ENCODE measurements around the gene KRTAP1-5. TPM values are rescaled to one million over a fixed set of nuclear protein-coding genes. Genes with fewer than 3 reads are reported as not detected.
"Not testable (repeated sequence)": the region's sequence is repeated elsewhere in the genome, so short reads cannot be mapped to it uniquely, and the experiment has no call there.

KRTAP1-5 gene
- total RNA-seq, 1 experiment from 2014 or later = 0.45 TPM

DNA sequence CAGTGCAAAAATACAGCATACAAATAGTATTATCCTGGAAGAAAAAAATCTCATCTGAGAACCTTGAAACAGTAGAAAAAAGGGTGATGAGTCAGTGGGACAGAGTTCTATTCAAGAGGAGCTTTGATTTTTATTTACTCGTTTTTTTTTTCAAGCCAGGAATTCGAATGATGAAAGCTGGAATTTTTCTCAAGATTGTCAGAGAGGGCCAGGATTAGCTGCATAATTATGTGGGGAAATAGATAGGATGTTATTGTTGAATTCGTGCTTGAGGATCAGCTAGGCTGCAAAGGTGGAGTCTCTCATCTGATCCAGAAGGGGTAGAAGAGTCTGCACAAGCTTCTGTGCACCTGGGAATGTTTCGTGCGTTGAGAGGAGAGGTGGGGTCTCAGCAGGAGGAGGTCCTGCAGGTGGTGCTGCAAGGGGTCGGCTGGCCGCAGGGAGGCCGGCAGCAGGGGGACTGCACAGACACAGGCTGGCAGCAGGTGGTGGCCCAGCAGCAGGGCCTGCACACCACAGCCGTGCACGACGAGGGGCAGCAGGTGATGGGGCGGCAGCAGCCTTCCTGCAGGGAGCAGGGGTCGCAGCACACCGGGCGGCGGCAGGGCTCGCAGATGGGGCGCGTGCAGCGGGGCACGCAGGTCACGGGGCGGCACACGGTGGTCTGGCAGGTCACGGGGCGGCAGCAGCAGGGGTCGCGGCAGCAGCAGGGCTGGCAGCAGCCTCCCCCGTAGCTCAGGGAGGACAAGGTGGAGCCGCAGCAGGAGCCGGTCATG lies 32.5 kb upstream of the KRTAP1-5 start:
- not testable (repeated sequence) for H3K9me3 ChIP-seq (replicated peaks); H3K36me3 ChIP-seq; H3K27me3 ChIP-seq (replicated peaks); H3K4me3 ChIP-seq
- Histone ChIP-seq H3K4me1 (replicated peaks) (peaks cover 61% of the 10 kb centered on the region), H3K27ac (peak overlapping the region; percentile 97)
- peak; percentile 47 to 95 for DNase-seq (ENCODE audit: low read depth in 1 of 2, low spot score in 2 of 2)

DNA sequence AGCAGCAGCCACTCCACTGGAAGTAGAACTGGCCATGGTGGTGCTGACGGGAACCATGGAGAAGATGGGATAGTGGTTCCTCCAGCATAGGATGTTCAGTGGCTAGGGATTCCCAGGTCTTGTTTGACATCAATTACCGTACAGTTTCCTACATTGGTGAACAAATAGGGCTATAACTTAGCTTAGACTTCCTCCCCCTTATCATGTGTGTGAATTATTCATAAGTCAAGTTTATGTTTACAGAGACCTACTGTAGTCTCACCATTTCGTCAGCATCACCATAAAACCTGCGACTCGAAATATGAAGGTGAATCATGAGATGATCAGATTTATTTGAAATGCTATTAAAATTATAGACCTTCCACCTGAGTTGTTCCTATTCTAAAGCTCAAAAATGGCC lies 31.7 kb upstream of the KRTAP1-5 start:
- Histone ChIP-seq H3K36me3 (no peaks in the 10 kb centered on the region), H3K4me3 (no peak overlapping the region), H3K9me3 (replicated peaks) (peaks cover 6% of the 10 kb centered on the region; the same call in 1 of the 2 replicates), H3K4me1 (replicated peaks) (peaks cover 56% of the 10 kb centered on the region), H3K27me3 (replicated peaks) (no peaks in the 10 kb centered on the region), H3K27ac (peak overlapping the region; percentile 97)
- DNase-seq (ENCODE audit: low read depth in 1 of 2, low spot score in 2 of 2) = no peak

DNA sequence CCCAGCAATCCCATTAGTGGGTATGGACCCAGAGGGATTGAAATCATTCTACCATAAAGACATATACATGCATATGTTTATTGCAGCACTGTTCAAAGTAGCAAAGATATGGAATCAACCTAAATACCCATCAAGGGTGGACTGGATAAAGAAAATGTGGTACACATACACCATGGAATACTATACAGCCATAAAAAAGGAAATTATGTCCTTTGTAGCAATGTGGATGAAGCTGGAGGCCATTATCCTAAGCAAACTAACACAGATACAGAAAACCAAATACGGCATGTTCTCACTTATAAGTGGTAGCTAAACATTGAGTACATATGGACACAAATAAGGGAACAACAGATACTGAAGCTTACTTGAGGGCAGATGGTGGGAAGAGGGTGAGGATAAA lies 30.5 kb upstream of the KRTAP1-5 start:
- H3K4me1 ChIP-seq (replicated peaks) = peaks cover 47% of the 10 kb centered on the region
- no peak overlapping the region for H3K4me3 ChIP-seq
- H3K27me3 ChIP-seq (replicated peaks) = no peaks in the 10 kb centered on the region
- H3K36me3 ChIP-seq = no peaks in the 10 kb centered on the region
- H3K9me3 ChIP-seq (replicated peaks) = peaks cover 6% of the 10 kb centered on the region; the same call in 1 of the 2 replicates
- H3K27ac ChIP-seq = no peak overlapping the region
- DNase-seq (ENCODE audit: low read depth in 1 of 2, low spot score in 2 of 2) = no peak

DNA sequence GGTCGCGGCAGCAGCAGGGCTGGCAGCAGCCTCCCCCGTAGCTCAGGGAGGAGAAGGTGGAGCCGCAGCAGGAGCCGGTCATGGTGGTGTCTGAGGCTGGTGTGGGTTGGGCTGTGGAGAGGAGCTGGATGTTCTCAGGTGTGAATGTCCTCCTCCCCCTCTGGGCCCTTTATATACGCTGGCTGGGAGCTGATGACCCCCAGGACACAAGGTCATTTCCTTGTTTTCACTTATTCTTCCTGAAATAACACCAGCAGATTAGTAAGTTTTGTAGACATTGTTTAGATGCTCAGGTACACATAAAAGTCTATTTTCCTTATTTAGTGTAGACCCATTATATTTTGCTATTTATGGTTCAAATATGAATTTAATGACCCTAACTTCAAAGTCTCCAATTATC lies 28.1 kb upstream of the KRTAP1-5 start, which contains the start of gene KRTAP2-2:
Gene KRTAP2-2 (minus strand): TSS at position 101 of the 400 bp plus-strand sequence. CDS start 19 bp downstream, at position 82.
- H3K9me3 ChIP-seq (replicated peaks); H3K27me3 ChIP-seq (replicated peaks); H3K4me3 ChIP-seq; DNase-seq (ENCODE audit: low read depth in 1 of 2, low spot score in 2 of 2); H3K36me3 ChIP-seq; H3K27ac ChIP-seq: not testable (repeated sequence)
- H3K4me1 ChIP-seq (replicated peaks) = peaks cover 28% of the 10 kb centered on the region

DNA sequence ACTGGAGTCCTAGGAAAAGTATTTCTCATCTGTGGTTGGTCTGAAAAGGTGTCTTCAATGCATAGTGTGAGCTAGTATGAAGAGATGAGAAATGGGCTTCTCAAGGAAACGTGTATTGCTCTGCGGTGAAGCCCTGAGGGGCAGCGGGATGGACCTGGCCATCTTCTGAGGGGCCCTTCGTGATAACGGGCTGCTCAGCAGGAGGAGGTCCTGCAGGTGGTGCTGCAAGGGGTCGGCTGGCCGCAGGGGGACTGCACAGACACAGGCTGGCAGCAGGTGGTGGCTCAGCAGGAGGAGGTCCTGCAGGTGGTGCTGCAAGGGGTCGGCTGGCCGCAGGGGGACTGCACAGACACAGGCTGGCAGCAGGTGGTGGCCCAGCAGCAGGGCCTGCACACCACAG lies 27.5 kb upstream of the KRTAP1-5 start:
- not testable (repeated sequence) for H3K27ac ChIP-seq; DNase-seq (ENCODE audit: low read depth in 1 of 2, low spot score in 2 of 2); H3K36me3 ChIP-seq; H3K9me3 ChIP-seq (replicated peaks); H3K4me3 ChIP-seq; H3K27me3 ChIP-seq (replicated peaks)
- peaks cover 22% of the 10 kb centered on the region for H3K4me1 ChIP-seq (replicated peaks)

DNA sequence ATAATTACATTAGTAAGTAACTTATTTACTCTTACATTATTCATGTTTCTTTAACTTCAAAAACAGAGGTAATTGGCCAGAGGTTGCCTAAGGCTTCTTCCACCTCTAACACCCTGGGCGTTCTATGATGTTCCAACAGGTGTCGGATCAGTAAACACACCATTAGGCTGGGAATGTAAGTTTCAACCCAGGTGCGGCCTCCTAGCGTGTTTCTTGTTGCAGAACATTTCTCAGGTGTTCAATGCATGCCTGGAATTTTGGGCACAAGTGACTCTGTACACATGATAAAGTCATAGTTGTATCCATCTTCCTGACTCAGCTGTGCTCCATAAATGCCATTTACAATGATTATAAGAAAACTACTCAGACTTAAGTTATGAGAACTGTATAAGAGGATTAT lies 27.0 kb upstream of the KRTAP1-5 start:
- no peak overlapping the region for H3K4me3 ChIP-seq
- DNase-seq (ENCODE audit: low read depth in 1 of 2, low spot score in 2 of 2) = no peak
- H3K27me3 ChIP-seq (replicated peaks) = no peaks in the 10 kb centered on the region
- H3K36me3 ChIP-seq = no peaks in the 10 kb centered on the region
- peaks cover 21% of the 10 kb centered on the region for H3K4me1 ChIP-seq (replicated peaks)
- no peak overlapping the region for H3K27ac ChIP-seq
- no peaks in the 10 kb centered on the region for H3K9me3 ChIP-seq (replicated peaks)

DNA sequence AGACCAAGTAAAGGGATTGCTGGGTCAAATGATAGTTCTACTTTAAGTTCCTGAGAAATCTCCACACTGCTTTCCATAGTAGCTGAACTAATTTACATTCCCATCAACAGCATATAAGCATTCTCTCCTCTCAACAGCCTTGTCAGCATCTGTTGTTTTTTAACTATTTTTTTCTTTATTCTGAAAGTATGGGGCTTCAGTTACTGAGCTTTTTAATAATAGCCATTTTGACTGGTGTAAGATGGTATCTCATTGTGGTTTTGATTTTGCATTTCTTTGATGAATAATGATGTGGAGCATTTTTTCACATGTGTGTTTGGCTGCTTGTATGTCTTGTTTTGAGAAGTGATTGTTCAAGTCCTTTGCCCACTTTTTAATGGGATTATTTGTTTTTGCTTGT lies 25.6 kb upstream of the KRTAP1-5 start:
- Histone ChIP-seq H3K4me3 (no peak overlapping the region), H3K36me3 (no peaks in the 10 kb centered on the region), H3K27ac (no peak overlapping the region), H3K4me1 (replicated peaks) (peaks cover 25% of the 10 kb centered on the region), H3K27me3 (replicated peaks) (no peaks in the 10 kb centered on the region), H3K9me3 (replicated peaks) (no peaks in the 10 kb centered on the region)
- no peak for DNase-seq (ENCODE audit: low read depth in 1 of 2, low spot score in 2 of 2)

DNA sequence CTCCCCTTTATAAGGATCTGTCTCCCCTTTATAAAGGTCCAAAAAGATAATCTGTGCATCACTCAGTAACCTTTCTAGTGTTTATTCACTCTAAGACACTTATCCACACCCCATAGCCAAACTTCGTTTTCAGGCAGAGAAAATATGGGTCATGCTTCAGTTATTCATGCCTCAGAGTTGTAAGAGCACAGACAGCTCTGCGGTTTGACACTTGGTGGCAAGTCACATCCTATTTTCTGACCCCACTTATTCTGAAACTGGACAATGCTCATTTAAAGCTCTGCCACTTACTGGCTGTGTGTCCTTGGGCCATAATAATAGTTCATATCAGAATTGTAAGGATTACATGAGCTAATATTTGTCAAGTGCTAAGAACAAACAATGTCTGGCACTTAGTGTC lies 22.1 kb upstream of the KRTAP1-5 start:
- Histone ChIP-seq H3K9me3 (replicated peaks) (no peaks in the 10 kb centered on the region), H3K27me3 (replicated peaks) (no peaks in the 10 kb centered on the region), H3K4me3 (no peak overlapping the region), H3K36me3 (no peaks in the 10 kb centered on the region), H3K27ac (peak overlapping the region; percentile 90), H3K4me1 (replicated peaks) (peaks cover 25% of the 10 kb centered on the region)
- peak; percentile 51 to 69 for DNase-seq (ENCODE audit: low read depth in 1 of 2, low spot score in 2 of 2)

DNA sequence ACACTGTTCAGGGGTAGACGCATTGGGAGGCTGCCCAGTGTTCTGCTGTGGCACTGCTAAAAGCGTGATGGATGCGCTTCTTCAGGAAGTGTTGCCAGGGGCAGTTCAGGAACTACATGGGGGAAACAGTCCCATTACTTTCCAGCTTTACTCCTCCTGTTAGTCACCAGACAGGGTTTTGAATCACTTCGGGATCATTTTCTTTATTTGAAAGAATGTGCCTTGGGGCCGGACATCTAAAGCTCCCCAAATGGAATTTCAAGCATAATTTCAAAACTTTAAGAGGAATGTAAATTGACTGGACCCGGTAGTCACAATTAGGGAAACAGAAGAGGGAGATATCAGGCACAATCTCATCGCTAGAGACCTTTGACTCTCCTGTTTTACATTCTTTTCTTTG lies 21.4 kb upstream of the KRTAP1-5 start:
- H3K4me3 ChIP-seq = no peak overlapping the region
- H3K27ac ChIP-seq = peak overlapping the region; percentile 90
- H3K4me1 ChIP-seq (replicated peaks) = peaks cover 25% of the 10 kb centered on the region
- H3K27me3 ChIP-seq (replicated peaks) = no peaks in the 10 kb centered on the region
- H3K36me3 ChIP-seq = no peaks in the 10 kb centered on the region
- peak; percentile 48 to 67 for DNase-seq (ENCODE audit: low read depth in 1 of 2, low spot score in 2 of 2)
- H3K9me3 ChIP-seq (replicated peaks) = no peaks in the 10 kb centered on the region

DNA sequence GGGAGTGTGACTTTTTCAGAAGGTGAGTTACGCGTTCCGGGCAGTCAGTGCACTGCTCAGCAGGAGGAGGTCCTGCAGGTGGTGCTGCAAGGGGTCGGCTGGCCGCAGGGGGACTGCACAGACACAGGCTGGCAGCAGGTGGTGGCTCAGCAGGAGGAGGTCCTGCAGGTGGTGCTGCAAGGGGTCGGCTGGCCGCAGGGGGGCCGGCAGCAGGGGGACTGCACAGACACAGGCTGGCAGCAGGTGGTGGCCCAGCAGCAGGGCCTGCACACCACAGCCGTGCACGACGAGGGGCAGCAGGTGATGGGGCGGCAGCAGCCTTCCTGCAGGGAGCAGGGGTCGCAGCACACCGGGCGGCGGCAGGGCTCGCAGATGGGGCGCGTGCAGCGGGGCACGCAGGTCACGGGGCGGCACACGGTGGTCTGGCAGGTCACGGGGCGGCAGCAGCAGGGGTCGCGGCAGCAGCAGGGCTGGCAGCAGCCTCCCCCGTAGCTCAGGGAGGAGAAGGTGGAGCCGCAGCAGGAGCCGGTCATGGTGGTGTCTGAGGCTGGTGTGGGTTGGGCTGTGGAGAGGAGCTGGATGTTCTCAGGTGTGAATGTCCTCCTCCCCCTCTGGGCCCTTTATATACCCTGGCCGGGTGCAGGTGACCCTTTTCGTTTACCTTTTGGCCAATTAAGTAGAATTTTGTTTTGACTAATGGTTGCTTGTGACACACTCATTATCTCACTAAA lies 19.9 kb upstream of the KRTAP1-5 start, which contains the start of gene KRTAP2-1:
Gene KRTAP2-1 (minus strand): TSS at position 582 of the 731 bp plus-strand sequence. CDS start 49 bp downstream, at position 533.
- not testable (repeated sequence) for H3K36me3 ChIP-seq; H3K4me3 ChIP-seq; H3K9me3 ChIP-seq (replicated peaks); H3K27me3 ChIP-seq (replicated peaks); DNase-seq (ENCODE audit: low read depth in 1 of 2, low spot score in 2 of 2)
- peaks cover 16% of the 10 kb centered on the region for H3K4me1 ChIP-seq (replicated peaks)
- peak within 1 kb of the TSS; percentile 90 for H3K27ac ChIP-seq

DNA sequence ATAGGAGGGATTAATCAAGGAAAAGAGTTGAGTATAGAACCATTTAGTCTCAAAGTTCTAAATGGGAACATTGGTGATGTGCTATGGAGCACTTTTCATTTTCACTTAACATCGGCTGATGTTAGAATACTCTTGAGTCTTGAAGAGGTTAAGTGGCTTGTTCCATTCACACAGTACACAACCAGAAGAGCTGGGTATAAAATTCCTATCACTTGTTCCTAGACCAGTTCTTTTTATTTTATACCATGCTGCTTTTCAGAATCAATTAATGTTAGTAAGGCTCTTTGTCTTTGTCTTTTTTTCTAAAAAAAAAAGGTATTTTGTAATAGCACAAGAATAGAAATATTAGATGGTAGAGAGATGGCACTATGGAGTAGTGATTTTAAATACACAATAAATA lies 15.9 kb upstream of the KRTAP1-5 start:
- Histone ChIP-seq H3K9me3 (replicated peaks) (no peaks in the 10 kb centered on the region), H3K4me3 (no peak overlapping the region), H3K4me1 (replicated peaks) (peaks cover 3% of the 10 kb centered on the region), H3K27ac (no peak overlapping the region), H3K36me3 (no peaks in the 10 kb centered on the region), H3K27me3 (replicated peaks) (no peaks in the 10 kb centered on the region)
- DNase-seq (ENCODE audit: low read depth in 1 of 2, low spot score in 2 of 2) = no peak

DNA sequence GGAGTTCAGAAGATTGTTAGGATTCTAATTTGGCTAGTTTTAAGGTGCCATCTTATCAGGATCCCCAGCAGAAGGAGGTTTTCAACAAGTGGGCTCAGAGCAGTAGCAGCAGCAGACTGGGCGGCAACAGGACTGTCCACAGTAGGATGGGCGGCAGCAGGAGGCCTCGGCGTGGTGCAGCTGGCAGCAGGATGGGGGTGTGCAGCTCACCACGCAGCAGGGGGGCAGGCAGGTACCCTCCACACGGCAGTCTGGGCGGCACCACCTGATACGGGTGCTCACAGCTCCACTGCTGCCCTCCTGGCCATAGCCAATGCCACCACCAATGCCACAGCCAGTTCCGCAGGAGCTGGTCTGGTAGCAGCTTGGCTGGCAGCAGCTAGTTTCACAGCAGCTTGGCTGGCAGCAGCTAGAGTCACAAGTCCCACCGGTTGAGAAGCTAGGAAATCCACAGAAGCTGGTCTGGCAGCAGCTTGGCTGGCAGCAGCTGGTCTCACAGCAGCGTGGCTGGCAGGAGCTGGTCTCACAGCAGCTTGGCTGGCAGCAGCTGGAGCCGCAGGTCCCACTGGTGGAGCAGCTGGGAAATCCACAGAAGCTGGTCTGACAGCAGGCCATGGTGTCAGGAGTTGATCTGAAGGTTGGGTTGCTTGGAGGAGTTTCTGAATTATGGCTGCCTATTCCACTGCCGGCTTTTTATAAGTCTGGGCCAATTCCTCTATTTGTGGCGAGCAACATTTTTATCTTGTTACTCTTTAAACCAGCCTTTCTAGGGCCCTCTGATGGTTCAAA lies 14.0 kb upstream of the KRTAP1-5 start, which contains the start of gene KRTAP1-1:
Gene KRTAP1-1 (minus strand): TSS at position 668 of the 789 bp plus-strand sequence. CDS start 53 bp downstream, at position 615.
- DNase-seq (ENCODE audit: low read depth in 1 of 2, low spot score in 2 of 2); H3K27me3 ChIP-seq (replicated peaks); H3K4me3 ChIP-seq; H3K36me3 ChIP-seq; H3K27ac ChIP-seq; H3K4me1 ChIP-seq (replicated peaks); H3K9me3 ChIP-seq (replicated peaks): not testable (repeated sequence)

DNA sequence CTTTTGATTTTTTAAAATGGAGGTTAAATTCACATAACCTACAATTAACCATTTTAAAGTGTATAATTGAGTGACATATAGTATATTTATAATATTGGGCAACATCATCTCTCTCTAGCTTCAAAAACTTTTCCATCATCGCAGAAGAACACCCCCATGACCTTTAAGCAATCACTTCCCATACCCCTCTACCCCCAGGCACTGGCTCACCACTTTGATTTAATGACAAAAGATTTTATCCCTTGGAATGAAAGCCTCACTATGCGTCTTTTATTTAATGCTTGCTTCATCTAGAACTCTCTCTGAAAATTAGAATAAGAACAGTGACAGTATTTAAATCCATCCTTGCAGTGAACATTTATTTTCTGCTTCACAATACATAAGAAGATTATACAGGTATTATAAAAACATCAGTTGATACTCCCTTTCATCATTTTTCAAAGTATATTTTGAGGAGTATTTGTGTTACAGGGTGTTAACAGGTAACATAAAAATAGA lies 10.9 kb upstream of the KRTAP1-5 start:
- H3K9me3 ChIP-seq (replicated peaks) = no peaks in the 10 kb centered on the region
- H3K27ac ChIP-seq = no peak overlapping the region
- H3K27me3 ChIP-seq (replicated peaks) = no peaks in the 10 kb centered on the region
- DNase-seq (ENCODE audit: low read depth in 1 of 2, low spot score in 2 of 2) = no peak
- no peaks in the 10 kb centered on the region for H3K36me3 ChIP-seq
- H3K4me1 ChIP-seq (replicated peaks) = no peaks in the 10 kb centered on the region
- no peak overlapping the region for H3K4me3 ChIP-seq

All from SJSA1 (cell line).